ENCODE data around the gene DYDC2.

- TF ChIP-seq CTCF (IDR thresholded peaks at IDR 0.05; ENCODE audit: low read length) (no peak), EZH2 (optimal IDR thresholded peaks at IDR 0.05; ENCODE audit: low read depth, low read length) (no peak), EZH2phosphoT487 (IDR thresholded peaks at IDR 0.05; ENCODE audit: low read length) (no peak)
Measured at GRCh38 chr10:80319318-80319717, 37.3 kb upstream of the DYDC2 start.

Measured in MM.1S (cell line).